HG03025 (cell line): Measurements from ENCODE around the gene PRKCD.
"Not testable (repeated sequence)": the region's sequence is repeated elsewhere in the genome, so short reads cannot be mapped to it uniquely, and the experiment has no call there.

ENCODE experiments used
- ATAC-seq: cut with Tn5 transposase; IDR thresholded peaks from one replicate; pipeline ENCODE4 v1.9.1; 2021; ENCODE audit warnings: mild to moderate bottlenecking, moderate library complexity; ENCODE audit not compliant: unreplicated experiment, low FRiP score

PRKCD gene

GRCh38 chr3:53139906-53140846 is 20.8 kb upstream of the PRKCD start:
- no peak for ATAC-seq

GRCh38 chr3:53140847-53141845 is 19.9 kb upstream of the PRKCD start:
- no peak for ATAC-seq

GRCh38 chr3:53142986-53143385 is 18.0 kb upstream of the PRKCD start:
- no peak for ATAC-seq

GRCh38 chr3:53144446-53144845 is 16.6 kb upstream of the PRKCD start:
- ATAC-seq = no peak

- no peak for ATAC-seq
Measured at GRCh38 chr3:53144862-53145712, 15.9 kb upstream of the PRKCD start.

- no peak for ATAC-seq
Measured at GRCh38 chr3:53145713-53146080, 15.3 kb upstream of the PRKCD start.

GRCh38 chr3:53146319-53146891 is 14.6 kb upstream of the PRKCD start:
- no peak for ATAC-seq

- no peak for ATAC-seq
Measured at GRCh38 chr3:53147151-53147902, 13.7 kb upstream of the PRKCD start.

- ATAC-seq = no peak
Measured at GRCh38 chr3:53147903-53148400, 13.1 kb upstream of the PRKCD start.

GRCh38 chr3:53149006-53149690 is 11.9 kb upstream of the PRKCD start:
- ATAC-seq = no peak

- no peak for ATAC-seq
Measured at GRCh38 chr3:53149699-53150098, 11.3 kb upstream of the PRKCD start.

- ATAC-seq = no peak
Measured at GRCh38 chr3:53150247-53151085, 10.5 kb upstream of the PRKCD start.

GRCh38 chr3:53151086-53151438 is 9.9 kb upstream of the PRKCD start:
- ATAC-seq = not testable (repeated sequence)

GRCh38 chr3:53151465-53151864 is 9.5 kb upstream of the PRKCD start:
- ATAC-seq = no peak

- no peak for ATAC-seq
Measured at GRCh38 chr3:53151870-53152660, 8.9 kb upstream of the PRKCD start.

GRCh38 chr3:53153264-53153823 is 7.7 kb upstream of the PRKCD start:
- ATAC-seq = no peak

GRCh38 chr3:53153980-53154379 is 7.0 kb upstream of the PRKCD start:
- ATAC-seq = no peak
